Measurements from ENCODE around the gene NIPAL4.
A peak's percentile ranks its signal among the peaks of the same experiment; 100 is the strongest.

NIPAL4 gene

GRCh38 chr5:157431544-157432200 is 28.3 kb upstream of the NIPAL4 start:
- Histone ChIP-seq H3K4me3 (ENCODE audit: low read depth, low read length) (no peak overlapping the region), H3K4ac (ENCODE audit: low read depth, low read length) (no peak overlapping the region), H3K27me3 (ENCODE audit: insufficient read depth, low read length) (no peaks in the 10 kb centered on the region), H4K91ac (ENCODE audit: low read depth, low read length) (peak overlapping the region; percentile 68), H2AFZ (ENCODE audit: insufficient read depth, low read length, poor library complexity) (no peak overlapping the region), H2BK120ac (ENCODE audit: insufficient read depth, low read length, poor library complexity) (no peak overlapping the region), H3K18ac (ENCODE audit: low read length) (no peak overlapping the region), H3K36me3 (ENCODE audit: control insufficient read depth in 1 of 2, insufficient read depth in 2 of 2, low read length in 2 of 2) (no peaks in the 10 kb centered on the region), H3K14ac (ENCODE audit: low read length) (peak overlapping the region; percentile 20), H4K8ac (ENCODE audit: low read depth, low read length) (no peak overlapping the region), H3K9ac (ENCODE audit: low read length) (no peak overlapping the region), H3K4me1 (ENCODE audit: control insufficient read depth in 1 of 2, insufficient read depth in 2 of 2, low read length in 2 of 2) (no peaks in the 10 kb centered on the region), H3K9me3 (ENCODE audit: insufficient read depth, low read depth, low read length) (peaks cover 2% of the 10 kb centered on the region), H3K27ac (ENCODE audit: low read depth, low read length) (peak overlapping the region; percentile 25), H3K79me1 (ENCODE audit: low read length) (no peaks in the 10 kb centered on the region), H2BK5ac (ENCODE audit: low read depth, low read length, poor library complexity) (peak overlapping the region; percentile 56), H3K4me2 (ENCODE audit: low read length) (no peak overlapping the region), H4K12ac (ENCODE audit: low read depth, low read length) (no peak overlapping the region), H3K23ac (ENCODE audit: low read length) (no peak overlapping the region), H2AK5ac (ENCODE audit: low read length) (peak overlapping the region; percentile 79), H3K79me2 (ENCODE audit: control insufficient read depth, insufficient read depth, low read length, poor library complexity) (no peaks in the 10 kb centered on the region), H2BK12ac (ENCODE audit: low read length) (peak overlapping the region; percentile 89)
- peak; percentile 4 to 56 for DNase-seq
- WGBS (ENCODE audit: extremely low coverage, insufficient coverage, insufficient read length): no CpG with 5 or more reads among the region's 4 CpGs

GRCh38 chr5:157434096-157434495 is 25.9 kb upstream of the NIPAL4 start:
- Histone ChIP-seq H4K8ac (ENCODE audit: low read depth, low read length) (no peak overlapping the region), H2BK120ac (ENCODE audit: insufficient read depth, low read length, poor library complexity) (no peak overlapping the region), H3K9ac (ENCODE audit: low read length) (no peak overlapping the region), H4K91ac (ENCODE audit: low read depth, low read length) (no peak overlapping the region), H2BK5ac (ENCODE audit: low read depth, low read length, poor library complexity) (no peak overlapping the region), H3K4me3 (ENCODE audit: low read depth, low read length) (no peak overlapping the region), H3K79me2 (ENCODE audit: control insufficient read depth, insufficient read depth, low read length, poor library complexity) (no peaks in the 10 kb centered on the region), H3K18ac (ENCODE audit: low read length) (no peak overlapping the region), H2AK5ac (ENCODE audit: low read length) (no peak overlapping the region), H3K9me3 (ENCODE audit: insufficient read depth, low read depth, low read length) (peaks cover 2% of the 10 kb centered on the region), H3K27ac (ENCODE audit: low read depth, low read length) (no peak overlapping the region), H3K36me3 (ENCODE audit: control insufficient read depth in 1 of 2, insufficient read depth in 2 of 2, low read length in 2 of 2) (no peaks in the 10 kb centered on the region), H3K4me1 (ENCODE audit: control insufficient read depth in 1 of 2, insufficient read depth in 2 of 2, low read length in 2 of 2) (no peaks in the 10 kb centered on the region), H2AFZ (ENCODE audit: insufficient read depth, low read length, poor library complexity) (no peak overlapping the region), H3K79me1 (ENCODE audit: low read length) (no peaks in the 10 kb centered on the region), H4K12ac (ENCODE audit: low read depth, low read length) (no peak overlapping the region), H3K23ac (ENCODE audit: low read length) (no peak overlapping the region), H2BK12ac (ENCODE audit: low read length) (no peak overlapping the region), H3K4me2 (ENCODE audit: low read length) (no peak overlapping the region), H3K4ac (ENCODE audit: low read depth, low read length) (no peak overlapping the region), H3K27me3 (ENCODE audit: insufficient read depth, low read length) (no peaks in the 10 kb centered on the region), H3K14ac (ENCODE audit: low read length) (no peak overlapping the region)
- WGBS (ENCODE audit: extremely low coverage, insufficient coverage, insufficient read length): no CpG with 5 or more reads among the region's 4 CpGs
- DNase-seq: no peak

GRCh38 chr5:157443041-157443549 is 16.9 kb upstream of the NIPAL4 start:
- H2BK12ac ChIP-seq (ENCODE audit: low read length): peak overlapping the region; percentile 60
- no peak overlapping the region for H4K8ac ChIP-seq (ENCODE audit: low read depth, low read length)
- no peak overlapping the region for H2AFZ ChIP-seq (ENCODE audit: insufficient read depth, low read length, poor library complexity)
- no peak overlapping the region for H2BK120ac ChIP-seq (ENCODE audit: insufficient read depth, low read length, poor library complexity)
- H3K27ac ChIP-seq (ENCODE audit: low read depth, low read length): no peak overlapping the region
- H3K36me3 ChIP-seq (ENCODE audit: control insufficient read depth in 1 of 2, insufficient read depth in 2 of 2, low read length in 2 of 2): no peaks in the 10 kb centered on the region
- H3K14ac ChIP-seq (ENCODE audit: low read length): no peak overlapping the region
- no peak overlapping the region for H3K4me3 ChIP-seq (ENCODE audit: low read depth, low read length)
- peaks cover 2% of the 10 kb centered on the region for H3K79me1 ChIP-seq (ENCODE audit: low read length)
- H4K91ac ChIP-seq (ENCODE audit: low read depth, low read length): no peak overlapping the region
- H3K79me2 ChIP-seq (ENCODE audit: control insufficient read depth, insufficient read depth, low read length, poor library complexity): no peaks in the 10 kb centered on the region
- H3K18ac ChIP-seq (ENCODE audit: low read length): no peak overlapping the region
- no peak overlapping the region for H2AK5ac ChIP-seq (ENCODE audit: low read length)
- no peak overlapping the region for H3K4ac ChIP-seq (ENCODE audit: low read depth, low read length)
- no CpG with 5 or more reads among the region's 7 CpGs for WGBS (ENCODE audit: extremely low coverage, insufficient coverage, insufficient read length)
- no peak for DNase-seq
- H2BK5ac ChIP-seq (ENCODE audit: low read depth, low read length, poor library complexity): no peak overlapping the region
- H3K9ac ChIP-seq (ENCODE audit: low read length): no peak overlapping the region
- no peaks in the 10 kb centered on the region for H3K27me3 ChIP-seq (ENCODE audit: insufficient read depth, low read length)
- H4K12ac ChIP-seq (ENCODE audit: low read depth, low read length): no peak overlapping the region
- H3K4me1 ChIP-seq (ENCODE audit: control insufficient read depth in 1 of 2, insufficient read depth in 2 of 2, low read length in 2 of 2): peaks cover 9 to 11% of the 10 kb centered on the region in 2 experiments
- H3K4me2 ChIP-seq (ENCODE audit: low read length): no peak overlapping the region
- no peaks in the 10 kb centered on the region for H3K9me3 ChIP-seq (ENCODE audit: insufficient read depth, low read depth, low read length)
- H3K23ac ChIP-seq (ENCODE audit: low read length): no peak overlapping the region

- H2BK120ac ChIP-seq (ENCODE audit: insufficient read depth, low read length, poor library complexity): no peak overlapping the region
- peaks cover 2% of the 10 kb centered on the region for H3K79me1 ChIP-seq (ENCODE audit: low read length)
- H3K9ac ChIP-seq (ENCODE audit: low read length): no peak overlapping the region
- H3K36me3 ChIP-seq (ENCODE audit: control insufficient read depth in 1 of 2, insufficient read depth in 2 of 2, low read length in 2 of 2): no peaks in the 10 kb centered on the region
- H4K8ac ChIP-seq (ENCODE audit: low read depth, low read length): no peak overlapping the region
- H3K14ac ChIP-seq (ENCODE audit: low read length): no peak overlapping the region
- no peak overlapping the region for H4K12ac ChIP-seq (ENCODE audit: low read depth, low read length)
- peak overlapping the region; percentile 17 for H4K91ac ChIP-seq (ENCODE audit: low read depth, low read length)
- no peaks in the 10 kb centered on the region for H3K79me2 ChIP-seq (ENCODE audit: control insufficient read depth, insufficient read depth, low read length, poor library complexity)
- no peaks in the 10 kb centered on the region for H3K27me3 ChIP-seq (ENCODE audit: insufficient read depth, low read length)
- H2AK5ac ChIP-seq (ENCODE audit: low read length): no peak overlapping the region
- no peak overlapping the region for H3K4me2 ChIP-seq (ENCODE audit: low read length)
- H3K4ac ChIP-seq (ENCODE audit: low read depth, low read length): no peak overlapping the region
- no peak for DNase-seq
- no peak overlapping the region for H3K4me3 ChIP-seq (ENCODE audit: low read depth, low read length)
- no peaks in the 10 kb centered on the region for H3K9me3 ChIP-seq (ENCODE audit: insufficient read depth, low read depth, low read length)
- H3K23ac ChIP-seq (ENCODE audit: low read length): no peak overlapping the region
- no peak overlapping the region for H2AFZ ChIP-seq (ENCODE audit: insufficient read depth, low read length, poor library complexity)
- H2BK12ac ChIP-seq (ENCODE audit: low read length): peak overlapping the region; percentile 9
- H3K4me1 ChIP-seq (ENCODE audit: control insufficient read depth in 1 of 2, insufficient read depth in 2 of 2, low read length in 2 of 2): peaks cover 14 to 16% of the 10 kb centered on the region in 2 experiments
- no peak overlapping the region for H2BK5ac ChIP-seq (ENCODE audit: low read depth, low read length, poor library complexity)
- no peak overlapping the region for H3K18ac ChIP-seq (ENCODE audit: low read length)
- no peak overlapping the region for H3K27ac ChIP-seq (ENCODE audit: low read depth, low read length)
- WGBS (ENCODE audit: extremely low coverage, insufficient coverage, insufficient read length): no CpG with 5 or more reads among the region's 4 CpGs
Observed at GRCh38 chr5:157444224-157444623, 15.8 kb upstream of the NIPAL4 start.
